ENCODE results near the gene TOMM40L.

Gene TOMM40L

DNA sequence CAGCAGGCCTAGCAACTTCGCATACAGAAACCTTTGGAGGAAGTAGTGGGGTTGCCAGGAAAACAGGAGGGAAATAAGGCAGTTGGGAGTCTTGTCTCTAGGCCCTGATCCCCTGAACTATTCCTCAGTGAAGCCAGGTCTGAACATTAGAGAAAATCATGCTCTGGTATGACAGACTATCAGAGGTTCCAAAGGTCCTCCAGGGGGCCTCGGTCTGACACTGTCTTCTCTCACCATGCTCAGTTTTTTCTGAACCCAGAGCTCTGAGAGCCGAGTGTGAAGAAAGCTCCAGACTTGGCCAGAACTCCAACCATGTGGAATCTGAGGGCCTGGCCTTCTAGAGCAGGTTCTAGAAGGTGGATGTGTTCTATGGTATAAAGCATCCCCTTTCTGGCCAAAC is 4.0 kb downstream of the TOMM40L start:
- TF ChIP-seq CTCF (IDR thresholded peaks at IDR 0.05; ENCODE audit: borderline replicate concordance, insufficient read depth, low read depth, low read length): 0 out of 2 replicates have a peak, but pooled peaks have one; percentile 10
- no peak overlapping the region for H3K4me3 ChIP-seq (ENCODE audit: low read depth, low read length)

GRCh38 chr1:161230762-161231161 is 4.9 kb downstream of the TOMM40L start:
- TF ChIP-seq CTCF (IDR thresholded peaks at IDR 0.05; ENCODE audit: borderline replicate concordance, insufficient read depth, low read depth, low read length): no peak
- no peak overlapping the region for H3K4me3 ChIP-seq (ENCODE audit: low read depth, low read length)

DNA sequence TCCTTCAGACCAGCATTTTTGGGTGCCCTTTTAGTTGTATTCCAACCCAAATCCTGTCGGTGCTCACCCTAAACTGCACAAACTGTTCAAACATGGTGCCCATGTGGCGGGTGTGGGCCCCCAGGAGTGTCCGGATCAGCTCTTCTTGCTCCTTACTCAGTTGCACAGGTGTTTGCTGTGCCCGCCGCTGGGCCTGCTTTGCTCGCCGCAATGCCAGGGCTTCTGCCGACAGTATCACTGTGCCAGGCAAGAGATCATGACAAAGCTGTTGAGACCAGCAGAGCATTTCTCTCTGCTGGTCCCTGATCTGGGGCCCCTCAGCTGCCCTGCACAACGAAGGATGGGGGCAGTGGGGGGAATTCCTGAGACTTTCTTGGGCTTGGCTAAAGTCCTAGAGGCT is 7.2 kb downstream of the TOMM40L start:
- TF ChIP-seq CTCF (IDR thresholded peaks at IDR 0.05; ENCODE audit: borderline replicate concordance, insufficient read depth, low read depth, low read length): no peak
- H3K4me3 ChIP-seq (ENCODE audit: low read depth, low read length): no peak overlapping the region

- H3K4me3 ChIP-seq (ENCODE audit: low read depth, low read length): no peak overlapping the region
- TF ChIP-seq CTCF (IDR thresholded peaks at IDR 0.05; ENCODE audit: borderline replicate concordance, insufficient read depth, low read depth, low read length): no peak
These were observed 10.3 kb downstream of the TOMM40L start for GRCh38 chr1:161235957-161236775.

GRCh38 chr1:161238039-161238473 is 12.2 kb downstream of the TOMM40L start, which contains the start of gene NR1I3:
Gene NR1I3 (minus strand): TSS chr1:161238203. CDS start chr1:161236565, 1,638 bp downstream.
- no peak for TF ChIP-seq CTCF (IDR thresholded peaks at IDR 0.05; ENCODE audit: borderline replicate concordance, insufficient read depth, low read depth, low read length)

DNA sequence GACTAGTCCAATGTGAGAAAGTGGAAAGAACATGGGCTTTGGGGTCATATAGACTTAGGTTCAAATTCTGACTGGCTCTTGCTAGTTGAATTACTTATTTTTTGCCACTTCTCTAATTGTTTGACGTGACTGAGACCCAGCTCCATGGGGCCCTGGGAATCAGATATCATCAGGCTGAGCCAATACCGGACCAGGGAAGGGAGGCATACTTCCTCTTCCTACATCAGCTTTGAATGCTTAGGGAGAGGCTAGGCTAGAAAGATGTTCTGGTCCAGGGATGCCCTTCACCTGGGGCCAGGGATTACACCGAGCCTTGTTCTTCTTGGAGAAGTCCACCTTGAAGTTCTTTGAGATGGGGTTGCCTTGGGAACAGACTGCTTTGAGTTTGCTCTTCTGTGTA is 15.8 kb downstream of the TOMM40L start:
- TF ChIP-seq CTCF (IDR thresholded peaks at IDR 0.05; ENCODE audit: borderline replicate concordance, insufficient read depth, low read depth, low read length): no peak
- H3K4me3 ChIP-seq (ENCODE audit: low read depth, low read length): no peak overlapping the region

More at GRCh38 chr1:161238039-161238473, 12.2 kb downstream of the TOMM40L start, which contains the start of gene NR1I3:
- no peak within 1 kb of the TSS for H3K4me3 ChIP-seq (ENCODE audit: low read depth, low read length)

- no peak for TF ChIP-seq CTCF (IDR thresholded peaks at IDR 0.05; ENCODE audit: borderline replicate concordance, insufficient read depth, low read depth, low read length)
- no peak overlapping the region for H3K4me3 ChIP-seq (ENCODE audit: low read depth, low read length)
These were observed 16.5 kb downstream of the TOMM40L start for GRCh38 chr1:161242313-161242712.

Measured in GM12875 (cell line).